K562 (cell line): Measurements from ENCODE around the gene FAAP100.

ENCODE experiments used
- GABPA ChIP-seq: fragments of 200-800 bp; sonication (Bioruptor generic); conservative IDR thresholded peaks from 2 replicates; pipeline ENCODE4 v1.6.1; 2016; ENCODE audit warnings: low read depth, missing genetic modification characterization, missing compliant biosample characterization
- GATA2 ChIP-seq: sonication (generic); formaldehyde crosslinking; IDR thresholded peaks from 2 replicates; pipeline ENCODE4 v1.4.0; 2020; ENCODE audit warnings: mild to moderate bottlenecking, missing genetic modification reagents
- JUNB ChIP-seq: fragments of 450-650 bp; formaldehyde crosslinking; conservative IDR thresholded peaks from 2 replicates; pipeline ENCODE4 v1.4.0; 2020; ENCODE audit warnings: mild to moderate bottlenecking
- POLR2AphosphoS5 ChIP-seq: IDR thresholded peaks from 2 replicates; pipeline ENCODE4 v1.6.1; 2011; ENCODE audit warnings: mild to moderate bottlenecking, low read depth, low read length, moderate library complexity; ENCODE audit not compliant: control insufficient read depth, insufficient read depth
- RAD21 ChIP-seq, 2 experiments: fragments of 250-450 bp in 1 of 2; fragments of 450-650 bp in 1 of 2; sonication (Bioruptor Pico) in 1 of 2; formaldehyde crosslinking in 1 of 2; IDR thresholded peaks in 1 of 2; conservative IDR thresholded peaks in 1 of 2; 2 replicates each; pipeline versions ENCODE4 v1.4.0 to v1.8.0; 2020 to 2022; ENCODE audit warnings: mild to moderate bottlenecking in 2 of 2, moderate library complexity in 1 of 2
- SAFB2 ChIP-seq: fragments of 200-400 bp; formaldehyde crosslinking; IDR thresholded peaks from 2 replicates; pipeline ENCODE4 v1.6.1; 2018; ENCODE audit warnings: borderline replicate concordance, low read length, low read depth, moderate library complexity; ENCODE audit not compliant: severe bottlenecking
- SAP30 ChIP-seq: fragments of 200-600 bp; sonication (generic); IDR thresholded peaks from 2 replicates; pipeline ENCODE4 v1.6.1; 2012; ENCODE audit warnings: borderline replicate concordance, low read depth, mild to moderate bottlenecking, moderate library complexity, low read length, control low read depth, inconsistent platforms; ENCODE audit not compliant: insufficient read depth, poor library complexity, severe bottlenecking
- TF ChIP-seq, protein P1 (sequence below), 3 experiments: IDR thresholded peaks in 2 of 3; conservative IDR thresholded peaks in 1 of 3; 2 replicates each; pipeline ENCODE4 v1.5.1; 2011 to 2012; ENCODE audit warnings: low read length in 3 of 3, mild to moderate bottlenecking in 3 of 3, control low read depth in 2 of 3, improper control_type of control experiment in 1 of 3, inconsistent platforms in 1 of 3, low read depth in 1 of 3, mixed read lengths in 1 of 3, moderate library complexity in 1 of 3; ENCODE audit not compliant: insufficient read depth in 2 of 3
- TF ChIP-seq, protein P2 (sequence below): fragments of 450-650 bp; conservative IDR thresholded peaks from 2 replicates; pipeline ENCODE4 v1.6.1; 2016; ENCODE audit warnings: missing genetic modification characterization, low read depth, mild to moderate bottlenecking, missing compliant biosample characterization, moderate library complexity
- TF ChIP-seq, protein P3 (sequence below): fragments of 250-450 bp; sonication (Bioruptor Pico); IDR thresholded peaks from 2 replicates; pipeline ENCODE4 v1.8.0; 2022; ENCODE audit warnings: inconsistent platforms

DNA sequence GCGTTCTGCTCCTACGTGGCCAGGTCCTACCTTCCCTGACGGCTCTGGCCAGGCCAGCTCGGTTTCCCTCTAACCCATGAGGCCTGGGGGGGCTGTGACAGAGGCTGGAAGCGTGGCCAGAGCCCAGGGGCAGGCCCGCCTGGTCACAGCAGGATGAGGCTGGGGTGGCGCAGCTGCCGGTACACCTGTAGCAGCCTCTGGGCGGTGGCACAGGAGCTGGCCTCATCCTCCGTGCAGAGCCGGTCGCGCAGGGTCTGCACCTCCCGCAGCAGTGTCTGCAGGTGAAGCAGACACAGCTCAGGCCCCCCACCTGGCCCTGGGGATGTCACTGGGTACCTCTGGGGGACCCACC, 11.5 kb downstream of the FAAP100 start:
- TF ChIP-seq SAFB2: no peak
- no peak for TF ChIP-seq POLR2AphosphoS5
- TF ChIP-seq, protein P1, sequence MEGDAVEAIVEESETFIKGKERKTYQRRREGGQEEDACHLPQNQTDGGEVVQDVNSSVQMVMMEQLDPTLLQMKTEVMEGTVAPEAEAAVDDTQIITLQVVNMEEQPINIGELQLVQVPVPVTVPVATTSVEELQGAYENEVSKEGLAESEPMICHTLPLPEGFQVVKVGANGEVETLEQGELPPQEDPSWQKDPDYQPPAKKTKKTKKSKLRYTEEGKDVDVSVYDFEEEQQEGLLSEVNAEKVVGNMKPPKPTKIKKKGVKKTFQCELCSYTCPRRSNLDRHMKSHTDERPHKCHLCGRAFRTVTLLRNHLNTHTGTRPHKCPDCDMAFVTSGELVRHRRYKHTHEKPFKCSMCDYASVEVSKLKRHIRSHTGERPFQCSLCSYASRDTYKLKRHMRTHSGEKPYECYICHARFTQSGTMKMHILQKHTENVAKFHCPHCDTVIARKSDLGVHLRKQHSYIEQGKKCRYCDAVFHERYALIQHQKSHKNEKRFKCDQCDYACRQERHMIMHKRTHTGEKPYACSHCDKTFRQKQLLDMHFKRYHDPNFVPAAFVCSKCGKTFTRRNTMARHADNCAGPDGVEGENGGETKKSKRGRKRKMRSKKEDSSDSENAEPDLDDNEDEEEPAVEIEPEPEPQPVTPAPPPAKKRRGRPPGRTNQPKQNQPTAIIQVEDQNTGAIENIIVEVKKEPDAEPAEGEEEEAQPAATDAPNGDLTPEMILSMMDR (IDR thresholded peaks at IDR 0.05 in 2 of 3, conservative IDR thresholded peaks at IDR 0.05 in 1 of 3; ENCODE audit: insufficient read depth in 2 of 3, low read depth in 1 of 3, low read length in 3 of 3): no peak
- TF ChIP-seq GABPA (tag): no peak
- TF ChIP-seq, protein P2, sequence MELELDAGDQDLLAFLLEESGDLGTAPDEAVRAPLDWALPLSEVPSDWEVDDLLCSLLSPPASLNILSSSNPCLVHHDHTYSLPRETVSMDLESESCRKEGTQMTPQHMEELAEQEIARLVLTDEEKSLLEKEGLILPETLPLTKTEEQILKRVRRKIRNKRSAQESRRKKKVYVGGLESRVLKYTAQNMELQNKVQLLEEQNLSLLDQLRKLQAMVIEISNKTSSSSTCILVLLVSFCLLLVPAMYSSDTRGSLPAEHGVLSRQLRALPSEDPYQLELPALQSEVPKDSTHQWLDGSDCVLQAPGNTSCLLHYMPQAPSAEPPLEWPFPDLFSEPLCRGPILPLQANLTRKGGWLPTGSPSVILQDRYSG (tag): no peak
- no peak for TF ChIP-seq RAD21 (CRISPR knock-in tag; conservative IDR thresholded peaks at IDR 0.05 in 1 of 2, IDR thresholded peaks at IDR 0.05 in 1 of 2)
- TF ChIP-seq, protein P3, sequence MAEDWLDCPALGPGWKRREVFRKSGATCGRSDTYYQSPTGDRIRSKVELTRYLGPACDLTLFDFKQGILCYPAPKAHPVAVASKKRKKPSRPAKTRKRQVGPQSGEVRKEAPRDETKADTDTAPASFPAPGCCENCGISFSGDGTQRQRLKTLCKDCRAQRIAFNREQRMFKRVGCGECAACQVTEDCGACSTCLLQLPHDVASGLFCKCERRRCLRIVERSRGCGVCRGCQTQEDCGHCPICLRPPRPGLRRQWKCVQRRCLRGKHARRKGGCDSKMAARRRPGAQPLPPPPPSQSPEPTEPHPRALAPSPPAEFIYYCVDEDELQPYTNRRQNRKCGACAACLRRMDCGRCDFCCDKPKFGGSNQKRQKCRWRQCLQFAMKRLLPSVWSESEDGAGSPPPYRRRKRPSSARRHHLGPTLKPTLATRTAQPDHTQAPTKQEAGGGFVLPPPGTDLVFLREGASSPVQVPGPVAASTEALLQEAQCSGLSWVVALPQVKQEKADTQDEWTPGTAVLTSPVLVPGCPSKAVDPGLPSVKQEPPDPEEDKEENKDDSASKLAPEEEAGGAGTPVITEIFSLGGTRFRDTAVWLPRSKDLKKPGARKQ (CRISPR knock-in tag): no peak
- no peak for TF ChIP-seq JUNB (CRISPR knock-in tag)
- no peak for TF ChIP-seq SAP30
- TF ChIP-seq GATA2 (CRISPR knock-in tag): no peak
